ENCODE results near the gene LUC7L.
A peak's percentile ranks its signal among the peaks of the same experiment; 100 is the strongest.
"Not testable (repeated sequence)": the region's sequence is repeated elsewhere in the genome, so short reads cannot be mapped to it uniquely, and the experiment has no call there.

Gene LUC7L

DNA sequence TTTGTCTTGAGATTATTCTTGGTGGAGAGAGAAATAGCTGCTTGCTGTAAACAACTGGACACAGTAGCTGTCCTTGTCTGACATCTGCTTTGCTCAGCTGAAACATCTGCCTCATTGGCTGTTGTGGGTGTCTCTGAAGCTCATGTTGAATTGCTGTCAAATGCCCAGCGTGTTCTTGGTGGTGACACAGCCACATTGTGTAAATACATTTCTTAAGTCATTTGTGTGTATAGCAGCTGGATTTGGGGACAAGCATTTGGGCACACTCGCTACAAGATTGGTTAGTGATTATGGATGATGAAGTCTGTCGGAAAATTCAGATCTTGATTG, 10.7 kb upstream of the LUC7L start:
- Histone ChIP-seq H3K9ac (ENCODE audit: low read depth, low read length) (no peak overlapping the region), H3K36me3 (ENCODE audit: insufficient read depth, low read length) (no peaks in the 10 kb centered on the region), H3K27me3 (ENCODE audit: insufficient read depth, low read length, poor library complexity) (no peaks in the 10 kb centered on the region), H4K20me1 (ENCODE audit: insufficient read depth, low read length) (peaks cover 7% of the 10 kb centered on the region; the same call in 1 of the 2 replicates), H3K4me2 (ENCODE audit: insufficient read depth, low read length) (no peak overlapping the region), H2AFZ (ENCODE audit: low read depth, low read length) (no peak overlapping the region), H3K4me1 (ENCODE audit: insufficient read depth, low read length) (peaks cover 9% of the 10 kb centered on the region), H3K27ac (ENCODE audit: low read length) (no peak overlapping the region), H3K79me2 (ENCODE audit: insufficient read depth, low read length) (peaks cover 39% of the 10 kb centered on the region), H3K4me3 (ENCODE audit: low read depth in 1 of 2, low read length in 2 of 2) (no peak overlapping the region), H3K9me3 (ENCODE audit: insufficient read depth, low read length, severe bottlenecking) (no peaks in the 10 kb centered on the region)
- DNase-seq (no peak), ATAC-seq (ENCODE audit: insufficient read depth, low read depth) (no peak)
- TF ChIP-seq EZH2 (IDR thresholded peaks at IDR 0.05; ENCODE audit: borderline replicate concordance, low read depth, low read length, severe bottlenecking), result no peak
- no peak for TF ChIP-seq CTCF (IDR thresholded peaks at IDR 0.05; ENCODE audit: borderline replicate concordance, extremely low read depth, low read length, poor library complexity, severe bottlenecking)

DNA sequence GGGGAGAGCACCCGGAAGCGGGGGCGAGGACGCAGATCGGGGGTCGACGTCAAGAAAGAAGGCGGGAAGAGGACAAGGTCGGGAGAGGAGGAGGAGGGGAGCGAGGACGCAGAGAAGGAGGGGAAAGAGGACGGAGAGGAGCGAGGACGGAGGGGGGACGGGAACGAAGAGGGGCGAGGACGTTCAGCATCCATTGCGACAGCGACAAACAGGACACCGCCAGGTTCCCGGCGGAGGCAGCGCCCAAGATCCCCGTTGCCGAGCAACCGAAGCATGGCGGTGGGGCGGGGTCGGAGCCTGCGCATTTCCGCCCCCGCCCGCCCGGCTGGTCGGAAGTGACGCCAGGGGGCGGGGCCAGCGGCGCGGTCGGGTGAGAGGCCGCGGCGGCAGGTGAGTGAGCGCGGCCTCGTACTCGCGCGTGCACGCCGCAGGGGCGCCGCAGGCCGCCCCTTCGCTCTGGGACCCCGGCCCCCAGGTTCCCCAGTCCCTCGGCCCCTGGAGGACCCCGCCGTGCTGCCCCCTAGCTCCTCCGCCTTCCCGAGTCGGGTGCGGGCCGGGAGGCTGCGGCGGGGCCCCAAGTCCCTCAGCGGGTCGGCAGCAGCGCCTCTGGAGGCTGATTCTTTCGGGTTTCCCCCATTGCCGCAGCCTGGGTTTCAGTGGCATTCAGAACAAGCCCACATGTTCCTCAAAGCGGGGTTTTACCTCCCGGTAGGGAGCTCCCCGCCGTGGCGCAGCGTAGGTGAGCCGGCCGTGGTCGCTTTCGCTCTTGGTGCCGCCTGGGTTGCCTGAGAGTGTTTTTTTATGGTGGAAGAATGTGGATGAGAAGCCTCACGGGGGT, 5.4 kb upstream of the LUC7L start, which contains the start of gene FAM234A:
Gene FAM234A (plus strand): TSS at position 354 of the 838 bp plus-strand sequence. CDS start 19,593 bp downstream, outside the sequence.
- DNase-seq, result peak; percentile 93
- Histone ChIP-seq H2AFZ (ENCODE audit: low read depth, low read length) (peak within 1 kb of the TSS; percentile 87), H3K9ac (ENCODE audit: low read depth, low read length) (peak within 1 kb of the TSS; percentile 78), H3K27me3 (ENCODE audit: insufficient read depth, low read length, poor library complexity) (no peaks in the 10 kb centered on the region), H3K36me3 (ENCODE audit: insufficient read depth, low read length) (no peaks in the 10 kb centered on the region), H4K20me1 (ENCODE audit: insufficient read depth, low read length) (peaks cover 6% of the 10 kb centered on the region; the same call in 1 of the 2 replicates), H3K27ac (ENCODE audit: low read length) (peak within 1 kb of the TSS; percentile 76), H3K9me3 (ENCODE audit: insufficient read depth, low read length, severe bottlenecking) (no peaks in the 10 kb centered on the region), H3K4me2 (ENCODE audit: insufficient read depth, low read length) (peak within 1 kb of the TSS; percentile 84), H3K4me1 (ENCODE audit: insufficient read depth, low read length) (peaks cover 23% of the 10 kb centered on the region), H3K4me3 (ENCODE audit: low read depth in 1 of 2, low read length in 2 of 2) (peak within 1 kb of the TSS; percentile 73 to 95), H3K79me2 (ENCODE audit: insufficient read depth, low read length) (peaks cover 27% of the 10 kb centered on the region)
- peak; percentile 79 for ATAC-seq (ENCODE audit: insufficient read depth, low read depth)
- TF ChIP-seq EZH2 (IDR thresholded peaks at IDR 0.05; ENCODE audit: borderline replicate concordance, low read depth, low read length, severe bottlenecking) (no peak), CTCF (IDR thresholded peaks at IDR 0.05; ENCODE audit: borderline replicate concordance, extremely low read depth, low read length, poor library complexity, severe bottlenecking) (peak; percentile 56)

DNA sequence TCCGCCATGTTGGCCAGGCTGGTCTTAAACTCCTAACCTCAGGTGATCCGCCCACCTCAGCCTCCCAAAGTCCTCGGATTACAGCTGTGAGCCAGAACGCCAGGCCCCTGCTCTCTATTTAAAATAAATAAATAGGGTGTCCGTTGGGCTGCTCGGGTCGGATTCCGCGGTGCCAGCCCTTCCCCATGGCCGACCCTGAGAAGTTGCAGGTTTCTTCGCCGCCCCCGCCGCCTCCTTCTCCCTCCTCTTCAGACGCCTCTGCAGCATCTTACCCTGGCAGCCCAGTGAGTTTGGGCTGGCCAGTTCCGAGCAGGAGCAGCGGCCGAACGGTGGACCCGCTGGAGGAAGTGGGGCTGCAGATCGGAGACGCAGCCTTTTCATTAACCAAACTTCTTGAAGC, 1.7 kb upstream of the LUC7L start:
- Histone ChIP-seq H3K4me3 (ENCODE audit: low read depth in 1 of 2, low read length in 2 of 2) (no peak overlapping the region), H3K4me2 (ENCODE audit: insufficient read depth, low read length) (no peak overlapping the region), H4K20me1 (ENCODE audit: insufficient read depth, low read length) (peaks cover 34% of the 10 kb centered on the region), H3K9ac (ENCODE audit: low read depth, low read length) (no peak overlapping the region), H2AFZ (ENCODE audit: low read depth, low read length) (no peak overlapping the region), H3K79me2 (ENCODE audit: insufficient read depth, low read length) (peaks cover 44% of the 10 kb centered on the region), H3K27ac (ENCODE audit: low read length) (no peak overlapping the region), H3K36me3 (ENCODE audit: insufficient read depth, low read length) (peaks cover 24% of the 10 kb centered on the region), H3K9me3 (ENCODE audit: insufficient read depth, low read length, severe bottlenecking) (no peaks in the 10 kb centered on the region), H3K4me1 (ENCODE audit: insufficient read depth, low read length) (peaks cover 46% of the 10 kb centered on the region), H3K27me3 (ENCODE audit: insufficient read depth, low read length, poor library complexity) (no peaks in the 10 kb centered on the region)
- TF ChIP-seq EZH2 (IDR thresholded peaks at IDR 0.05; ENCODE audit: borderline replicate concordance, low read depth, low read length, severe bottlenecking), result no peak
- TF ChIP-seq CTCF (IDR thresholded peaks at IDR 0.05; ENCODE audit: borderline replicate concordance, extremely low read depth, low read length, poor library complexity, severe bottlenecking), result no peak
- DNase-seq (no peak), ATAC-seq (ENCODE audit: insufficient read depth, low read depth) (no peak)

DNA sequence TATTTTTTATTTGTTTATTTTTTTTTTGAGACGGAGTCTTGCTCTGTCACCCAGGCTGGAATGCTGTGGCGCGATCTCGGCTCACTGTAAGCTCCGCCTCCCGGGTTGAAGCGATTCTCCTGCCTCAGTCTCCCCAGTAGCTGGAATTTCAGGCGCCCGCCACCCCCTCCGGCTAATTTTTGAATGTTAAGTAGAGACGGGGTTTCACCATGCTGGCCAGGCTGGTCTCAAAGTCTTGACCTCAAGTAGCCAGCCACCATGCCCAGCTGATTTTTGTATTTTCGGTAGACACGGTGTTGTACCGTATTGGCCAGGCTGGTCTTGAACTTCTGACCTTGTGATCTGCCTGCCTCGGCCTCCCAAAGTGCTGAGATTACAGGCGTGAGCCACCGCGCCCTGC, 1.1 kb upstream of the LUC7L start:
- H3K9me3 ChIP-seq (ENCODE audit: insufficient read depth, low read length, severe bottlenecking); DNase-seq; H3K4me3 ChIP-seq (ENCODE audit: low read depth in 1 of 2, low read length in 2 of 2); H3K4me2 ChIP-seq (ENCODE audit: insufficient read depth, low read length); H3K27ac ChIP-seq (ENCODE audit: low read length); ATAC-seq (ENCODE audit: insufficient read depth, low read depth); H3K9ac ChIP-seq (ENCODE audit: low read depth, low read length); H2AFZ ChIP-seq (ENCODE audit: low read depth, low read length); H3K27me3 ChIP-seq (ENCODE audit: insufficient read depth, low read length, poor library complexity): not testable (repeated sequence)
- Histone ChIP-seq H3K79me2 (ENCODE audit: insufficient read depth, low read length) (peaks cover 43% of the 10 kb centered on the region), H4K20me1 (ENCODE audit: insufficient read depth, low read length) (peaks cover 36% of the 10 kb centered on the region), H3K4me1 (ENCODE audit: insufficient read depth, low read length) (peaks cover 40% of the 10 kb centered on the region), H3K36me3 (ENCODE audit: insufficient read depth, low read length) (peaks cover 29% of the 10 kb centered on the region)

All from DND-41 (cell line).